ENCODE data around the gene STUM.
"Not testable (repeated sequence)": the region's sequence is repeated elsewhere in the genome, so short reads cannot be mapped to it uniquely, and the experiment has no call there.

Gene STUM

DNA sequence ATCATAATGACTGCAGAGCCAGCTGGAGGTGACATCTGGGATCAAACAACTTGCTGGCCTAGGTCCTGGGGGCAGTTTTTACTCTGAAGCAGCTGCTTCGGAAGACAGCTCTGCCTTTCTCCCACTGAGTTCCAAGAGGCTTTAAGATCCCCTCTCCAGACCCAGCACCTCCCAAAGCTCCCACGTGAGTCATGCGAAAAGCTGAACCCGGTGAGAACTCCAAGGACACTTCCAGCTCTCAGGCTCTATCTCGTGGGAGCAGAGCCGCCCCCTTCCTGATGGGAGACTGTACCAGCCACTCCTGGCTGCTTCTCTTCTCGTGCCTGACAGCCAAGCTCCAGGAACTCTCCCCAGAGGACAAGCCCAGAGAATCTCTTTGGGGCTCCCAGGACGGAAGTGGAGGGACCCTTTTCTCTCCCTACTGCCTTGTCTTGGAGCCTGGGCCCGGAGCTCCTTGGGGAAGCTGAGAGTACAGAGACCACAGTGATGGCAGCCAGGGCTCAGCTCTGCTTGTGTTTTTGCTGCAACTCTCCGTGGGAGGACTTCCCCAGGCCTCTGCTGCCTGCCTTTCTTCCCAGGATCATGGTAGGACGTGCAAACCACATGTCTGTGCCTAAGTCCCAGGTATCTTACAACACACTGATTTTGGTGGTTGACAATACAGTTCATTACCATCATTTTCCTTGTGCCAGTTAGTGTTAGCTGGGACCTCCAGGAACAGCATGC lies 40.6 kb downstream of the STUM start:
- Histone ChIP-seq H3K36me3 (ENCODE audit: control insufficient read depth in 5 of 5, insufficient read depth in 5 of 5, low read length in 5 of 5) (no peaks in the 10 kb centered on the region), H3K27me3 (ENCODE audit: control insufficient read depth in 5 of 5, insufficient read depth in 4 of 5, low read length in 5 of 5) (no peaks in the 10 kb centered on the region), H3K4me1 (ENCODE audit: control insufficient read depth in 5 of 5, insufficient read depth in 5 of 5, low read length in 5 of 5) (peaks cover 0 to 3% (median 0%) of the 10 kb centered on the region in 5 donors), H3K9me3 (ENCODE audit: control insufficient read depth in 5 of 5, low read length in 5 of 5) (no peaks in the 10 kb centered on the region), H3K9ac (ENCODE audit: low read length in 5 of 5) (no peak overlapping the region), H3K27ac (ENCODE audit: low read depth, low read length) (no peak overlapping the region), H3K4me3 (ENCODE audit: low read depth in 1 of 5, low read length in 5 of 5) (no peak overlapping the region)

- peaks cover 0 to 3% (median 0%) of the 10 kb centered on the region in 5 donors for H3K4me1 ChIP-seq (ENCODE audit: control insufficient read depth in 5 of 5, insufficient read depth in 5 of 5, low read length in 5 of 5)
- H3K4me3 ChIP-seq (ENCODE audit: low read depth in 1 of 5, low read length in 5 of 5), result no peak overlapping the region
- peaks cover 0 to 5% (median 3%) of the 10 kb centered on the region in 5 donors for H3K9me3 ChIP-seq (ENCODE audit: control insufficient read depth in 5 of 5, low read length in 5 of 5)
- no peaks in the 10 kb centered on the region for H3K27me3 ChIP-seq (ENCODE audit: control insufficient read depth in 5 of 5, insufficient read depth in 4 of 5, low read length in 5 of 5)
- no peak overlapping the region for H3K27ac ChIP-seq (ENCODE audit: low read depth, low read length)
- no peaks in the 10 kb centered on the region for H3K36me3 ChIP-seq (ENCODE audit: control insufficient read depth in 5 of 5, insufficient read depth in 5 of 5, low read length in 5 of 5)
- H3K9ac ChIP-seq (ENCODE audit: low read length in 5 of 5), result no peak overlapping the region
These were observed 42.0 kb downstream of the STUM start for GRCh38 chr1:226590614-226591013.

DNA sequence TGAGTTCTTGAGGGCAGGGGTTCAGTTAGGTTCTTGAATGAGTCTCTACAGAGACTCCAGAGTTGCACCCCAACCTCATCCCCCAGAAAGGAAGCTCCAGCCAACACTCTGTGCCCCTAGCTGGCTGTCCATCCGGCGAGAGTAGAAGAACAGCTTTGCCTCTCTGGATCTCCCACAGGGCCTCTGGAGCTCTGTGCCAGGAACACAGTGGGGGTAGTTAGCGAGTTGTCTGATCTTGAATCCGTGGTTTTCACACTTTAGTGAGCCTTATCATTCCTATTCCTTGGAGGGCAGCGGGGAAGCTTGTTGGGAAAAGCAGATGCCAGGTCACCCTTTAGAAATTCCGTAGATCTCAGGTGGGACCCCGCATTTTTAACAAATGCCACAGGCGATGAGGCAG lies 45.0 kb downstream of the STUM start:
- Histone ChIP-seq H3K9me3 (ENCODE audit: control insufficient read depth in 5 of 5, low read length in 5 of 5) (peaks cover 0 to 5% (median 3%) of the 10 kb centered on the region in 5 donors), H3K27ac (ENCODE audit: low read depth, low read length) (no peak overlapping the region), H3K9ac (ENCODE audit: low read length in 5 of 5) (no peak overlapping the region), H3K4me3 (ENCODE audit: low read depth in 1 of 5, low read length in 5 of 5) (no peak overlapping the region), H3K4me1 (ENCODE audit: control insufficient read depth in 5 of 5, insufficient read depth in 5 of 5, low read length in 5 of 5) (peaks cover 0 to 3% (median 0%) of the 10 kb centered on the region in 5 donors), H3K27me3 (ENCODE audit: control insufficient read depth in 5 of 5, insufficient read depth in 4 of 5, low read length in 5 of 5) (peaks cover 0 to 4% (median 0%) of the 10 kb centered on the region in 5 donors), H3K36me3 (ENCODE audit: control insufficient read depth in 5 of 5, insufficient read depth in 5 of 5, low read length in 5 of 5) (no peaks in the 10 kb centered on the region)

DNA sequence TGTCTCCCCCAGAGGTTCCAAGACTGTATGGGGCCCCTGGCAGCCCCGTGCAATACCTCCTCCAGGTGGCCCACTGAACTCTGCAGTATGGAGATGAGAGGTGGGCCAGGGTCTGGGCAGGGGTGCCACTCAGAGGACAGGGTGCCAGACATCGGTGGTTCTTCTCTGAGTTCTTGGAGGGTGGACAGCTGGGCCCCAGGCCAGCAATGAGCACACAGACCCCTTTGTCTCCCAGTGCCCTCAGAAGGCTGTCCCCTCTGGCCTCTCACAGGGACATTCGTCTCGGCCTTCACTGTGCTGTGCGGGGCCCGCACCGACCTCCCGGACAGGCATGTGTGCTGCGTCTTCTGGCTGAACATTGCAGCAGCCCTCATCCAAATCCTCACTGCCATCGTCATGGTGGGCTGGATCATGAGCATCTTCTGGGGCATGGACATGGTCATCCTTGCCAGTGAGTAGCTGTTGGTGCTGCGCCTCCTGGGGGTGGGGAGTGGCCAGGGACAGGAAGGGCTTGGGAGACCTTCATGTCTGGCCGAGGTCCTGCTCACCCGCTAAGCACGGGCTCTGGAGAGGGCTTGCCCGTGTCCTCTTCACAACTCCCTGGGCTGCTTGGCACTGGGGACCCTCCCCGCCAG lies 48.1 kb downstream of the STUM start:
- H3K9ac ChIP-seq (ENCODE audit: low read length in 5 of 5), result no peak overlapping the region

DNA sequence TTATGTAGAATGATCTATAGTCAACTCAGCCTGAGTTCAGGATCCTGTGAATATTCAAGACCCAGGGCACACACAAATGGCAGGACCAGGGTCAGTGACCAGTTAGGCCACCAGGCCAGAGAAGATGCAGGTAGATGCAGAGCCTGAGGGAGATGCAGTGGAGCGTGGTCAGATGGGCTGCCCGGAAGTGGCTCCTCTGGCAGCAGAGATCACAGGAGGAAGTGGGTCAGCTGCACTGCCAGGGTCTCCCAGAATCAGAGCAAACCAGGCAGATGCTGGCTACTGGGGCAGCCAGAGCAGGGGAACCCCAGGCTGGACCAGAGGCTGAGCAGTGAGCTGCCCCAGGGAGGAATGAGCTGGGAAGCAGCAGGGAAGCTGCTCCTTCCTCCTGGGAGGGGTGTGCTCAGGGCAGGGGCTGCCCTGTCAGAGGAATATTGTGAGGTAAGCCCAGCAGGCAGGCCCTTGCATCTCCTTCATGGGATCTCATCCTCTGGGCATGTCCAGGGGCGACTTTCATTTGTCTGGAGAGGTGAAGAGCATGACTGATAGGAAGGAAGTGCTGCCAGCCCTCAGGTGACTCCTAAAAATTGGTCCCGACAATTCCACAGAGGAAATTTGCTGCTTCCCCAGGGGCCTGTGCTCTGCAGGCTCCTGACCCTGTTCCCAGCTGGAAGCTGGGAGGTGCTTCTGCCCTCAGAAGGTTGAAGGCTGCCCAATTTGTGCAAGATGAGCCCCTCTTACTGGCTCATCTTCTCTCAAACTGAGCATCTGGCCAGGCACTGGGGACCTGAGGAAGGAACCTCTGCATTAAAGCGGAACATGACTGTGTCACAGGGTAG lies 49.3 kb downstream of the STUM start:
- Histone ChIP-seq H3K27me3 (ENCODE audit: control insufficient read depth in 5 of 5, insufficient read depth in 4 of 5, low read length in 5 of 5) (peaks cover 0 to 4% (median 0%) of the 10 kb centered on the region in 5 donors), H3K9me3 (ENCODE audit: control insufficient read depth in 5 of 5, low read length in 5 of 5) (peaks cover 0 to 5% (median 3%) of the 10 kb centered on the region in 5 donors), H3K4me3 (ENCODE audit: low read depth in 1 of 5, low read length in 5 of 5) (no peak overlapping the region), H3K4me1 (ENCODE audit: control insufficient read depth in 5 of 5, insufficient read depth in 5 of 5, low read length in 5 of 5) (peaks cover 0 to 8% (median 5%) of the 10 kb centered on the region in 5 donors), H3K36me3 (ENCODE audit: control insufficient read depth in 5 of 5, insufficient read depth in 5 of 5, low read length in 5 of 5) (no peaks in the 10 kb centered on the region), H3K27ac (ENCODE audit: low read depth, low read length) (no peak overlapping the region), H3K9ac (ENCODE audit: low read length in 5 of 5) (no peak overlapping the region)

More for the DNA sequence above, 48.1 kb downstream of the STUM start:
- H3K27me3 ChIP-seq (ENCODE audit: control insufficient read depth in 5 of 5, insufficient read depth in 4 of 5, low read length in 5 of 5), result peaks cover 0 to 4% (median 0%) of the 10 kb centered on the region in 5 donors
- H3K9me3 ChIP-seq (ENCODE audit: control insufficient read depth in 5 of 5, low read length in 5 of 5), result peaks cover 0 to 5% (median 3%) of the 10 kb centered on the region in 5 donors
- H3K4me3 ChIP-seq (ENCODE audit: low read depth in 1 of 5, low read length in 5 of 5), result no peak overlapping the region
- no peak overlapping the region for H3K27ac ChIP-seq (ENCODE audit: low read depth, low read length)
- H3K4me1 ChIP-seq (ENCODE audit: control insufficient read depth in 5 of 5, insufficient read depth in 5 of 5, low read length in 5 of 5), result no peaks in the 10 kb centered on the region
- no peaks in the 10 kb centered on the region for H3K36me3 ChIP-seq (ENCODE audit: control insufficient read depth in 5 of 5, insufficient read depth in 5 of 5, low read length in 5 of 5)

GRCh38 chr1:226598455-226598849 lies 49.9 kb downstream of the STUM start:
- Histone ChIP-seq H3K4me1 (ENCODE audit: control insufficient read depth in 5 of 5, insufficient read depth in 5 of 5, low read length in 5 of 5) (peaks cover 0 to 15% (median 12%) of the 10 kb centered on the region in 5 donors), H3K36me3 (ENCODE audit: control insufficient read depth in 5 of 5, insufficient read depth in 5 of 5, low read length in 5 of 5) (no peaks in the 10 kb centered on the region), H3K27me3 (ENCODE audit: control insufficient read depth in 5 of 5, insufficient read depth in 4 of 5, low read length in 5 of 5) (peaks cover 0 to 4% (median 0%) of the 10 kb centered on the region in 5 donors), H3K4me3 (ENCODE audit: low read depth in 1 of 5, low read length in 5 of 5) (no peak overlapping the region), H3K9ac (ENCODE audit: low read length in 5 of 5) (no peak overlapping the region), H3K27ac (ENCODE audit: low read depth, low read length) (no peak overlapping the region), H3K9me3 (ENCODE audit: control insufficient read depth in 5 of 5, low read length in 5 of 5) (peaks cover 0 to 5% (median 3%) of the 10 kb centered on the region in 5 donors)

DNA sequence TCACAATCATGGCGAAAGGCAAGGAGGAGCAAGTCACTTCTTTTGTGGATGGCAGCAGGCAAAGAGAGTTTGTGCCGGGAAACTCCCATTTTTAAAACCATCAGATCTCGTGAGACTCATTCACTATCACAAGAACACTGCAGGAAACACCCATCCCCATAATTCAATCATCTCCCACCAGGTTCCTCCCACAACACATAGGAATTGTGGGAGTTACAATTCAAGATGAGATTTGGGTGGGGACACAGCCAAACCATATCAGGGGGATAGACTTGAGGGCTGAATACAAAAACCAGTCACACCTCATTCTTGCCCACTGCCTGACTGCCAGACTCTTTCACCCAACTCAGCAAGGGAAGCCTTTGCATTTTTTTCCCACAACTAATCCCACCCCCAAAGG lies 50.4 kb downstream of the STUM start:
- not testable (repeated sequence) for H3K27ac ChIP-seq (ENCODE audit: low read depth, low read length); H3K36me3 ChIP-seq (ENCODE audit: control insufficient read depth in 5 of 5, insufficient read depth in 5 of 5, low read length in 5 of 5); H3K9me3 ChIP-seq (ENCODE audit: control insufficient read depth in 5 of 5, low read length in 5 of 5); H3K27me3 ChIP-seq (ENCODE audit: control insufficient read depth in 5 of 5, insufficient read depth in 4 of 5, low read length in 5 of 5); H3K4me3 ChIP-seq (ENCODE audit: low read depth in 1 of 5, low read length in 5 of 5); H3K9ac ChIP-seq (ENCODE audit: low read length in 5 of 5)
- H3K4me1 ChIP-seq (ENCODE audit: control insufficient read depth in 5 of 5, insufficient read depth in 5 of 5, low read length in 5 of 5), result peaks cover 0 to 20% (median 17%) of the 10 kb centered on the region in 5 donors

GRCh38 chr1:226599636-226600238 lies 51.2 kb downstream of the STUM start:
- Histone ChIP-seq H3K4me3 (ENCODE audit: low read depth in 1 of 5, low read length in 5 of 5) (no peak overlapping the region), H3K9ac (ENCODE audit: low read length in 5 of 5) (no peak overlapping the region), H3K9me3 (ENCODE audit: control insufficient read depth in 5 of 5, low read length in 5 of 5) (peaks cover 0 to 5% (median 3%) of the 10 kb centered on the region in 5 donors), H3K27me3 (ENCODE audit: control insufficient read depth in 5 of 5, insufficient read depth in 4 of 5, low read length in 5 of 5) (peaks cover 0 to 4% (median 0%) of the 10 kb centered on the region in 5 donors), H3K36me3 (ENCODE audit: control insufficient read depth in 5 of 5, insufficient read depth in 5 of 5, low read length in 5 of 5) (no peaks in the 10 kb centered on the region), H3K4me1 (ENCODE audit: control insufficient read depth in 5 of 5, insufficient read depth in 5 of 5, low read length in 5 of 5) (peaks cover 0 to 25% (median 24%) of the 10 kb centered on the region in 5 donors), H3K27ac (ENCODE audit: low read depth, low read length) (no peak overlapping the region)

GRCh38 chr1:226600254-226600653 lies 51.7 kb downstream of the STUM start:
- H3K27me3 ChIP-seq (ENCODE audit: control insufficient read depth in 5 of 5, insufficient read depth in 4 of 5, low read length in 5 of 5), result peaks cover 0 to 4% (median 0%) of the 10 kb centered on the region in 5 donors
- H3K4me1 ChIP-seq (ENCODE audit: control insufficient read depth in 5 of 5, insufficient read depth in 5 of 5, low read length in 5 of 5), result peaks cover 0 to 30% (median 28%) of the 10 kb centered on the region in 5 donors
- H3K27ac ChIP-seq (ENCODE audit: low read depth, low read length), result no peak overlapping the region
- no peak overlapping the region for H3K4me3 ChIP-seq (ENCODE audit: low read depth in 1 of 5, low read length in 5 of 5)
- no peak overlapping the region for H3K9ac ChIP-seq (ENCODE audit: low read length in 5 of 5)
- H3K9me3 ChIP-seq (ENCODE audit: control insufficient read depth in 5 of 5, low read length in 5 of 5), result peaks cover 0 to 5% (median 3%) of the 10 kb centered on the region in 5 donors
- H3K36me3 ChIP-seq (ENCODE audit: control insufficient read depth in 5 of 5, insufficient read depth in 5 of 5, low read length in 5 of 5), result no peaks in the 10 kb centered on the region
